Duodenal mucosa (tissue), 2 donors: ENCODE data around the gene LRFN4.
A peak's percentile ranks its signal among the peaks of the same experiment; 100 is the strongest.

Experiments used
- H3K27ac ChIP-seq: one replicate; pipeline ENCODE4 v1.7.0; 2013; ENCODE audit warnings: low read depth, low read length
- H3K27me3 ChIP-seq, 2 donors: one replicate each; pipeline ENCODE4 v1.7.0; 2013; ENCODE audit warnings: low read length in 2 of 2, control low read depth in 1 of 2; ENCODE audit not compliant: insufficient read depth in 2 of 2, control insufficient read depth in 1 of 2
- H3K36me3 ChIP-seq, 2 donors: one replicate each; pipeline ENCODE4 v1.7.0; 2013; ENCODE audit warnings: low read length in 2 of 2, control low read depth in 1 of 2; ENCODE audit not compliant: insufficient read depth in 2 of 2, control insufficient read depth in 1 of 2
- H3K4me1 ChIP-seq, 2 donors: one replicate each; pipeline ENCODE4 v1.7.0; 2013; ENCODE audit warnings: low read length in 2 of 2, control low read depth in 1 of 2; ENCODE audit not compliant: insufficient read depth in 2 of 2, control insufficient read depth in 1 of 2
- H3K4me3 ChIP-seq, 2 donors: one replicate each; pipeline ENCODE4 v1.7.0; 2013; ENCODE audit warnings: low read length in 2 of 2, low read depth in 1 of 2
- H3K9ac ChIP-seq, 2 donors: one replicate each; pipeline ENCODE4 v1.7.0; 2013; ENCODE audit warnings: low read length in 2 of 2, low read depth in 1 of 2
- H3K9me3 ChIP-seq, 2 donors: one replicate each; pipeline ENCODE4 v1.7.0; 2013; ENCODE audit warnings: low read length in 2 of 2, control low read depth in 1 of 2; ENCODE audit not compliant: control insufficient read depth in 1 of 2

The LRFN4 gene

GRCh38 chr11:66858186-66858938 lies 1.5 kb downstream of the LRFN4 start:
- no peaks in the 10 kb centered on the region for H3K27me3 ChIP-seq
- no peaks in the 10 kb centered on the region for H3K36me3 ChIP-seq
- H3K9me3 ChIP-seq = no peaks in the 10 kb centered on the region
- H3K9ac ChIP-seq = no peak overlapping the region
- H3K4me3 ChIP-seq = no peak overlapping the region
- peaks cover 5 to 9% of the 10 kb centered on the region in 2 donors for H3K4me1 ChIP-seq
- no peak overlapping the region for H3K27ac ChIP-seq

DNA sequence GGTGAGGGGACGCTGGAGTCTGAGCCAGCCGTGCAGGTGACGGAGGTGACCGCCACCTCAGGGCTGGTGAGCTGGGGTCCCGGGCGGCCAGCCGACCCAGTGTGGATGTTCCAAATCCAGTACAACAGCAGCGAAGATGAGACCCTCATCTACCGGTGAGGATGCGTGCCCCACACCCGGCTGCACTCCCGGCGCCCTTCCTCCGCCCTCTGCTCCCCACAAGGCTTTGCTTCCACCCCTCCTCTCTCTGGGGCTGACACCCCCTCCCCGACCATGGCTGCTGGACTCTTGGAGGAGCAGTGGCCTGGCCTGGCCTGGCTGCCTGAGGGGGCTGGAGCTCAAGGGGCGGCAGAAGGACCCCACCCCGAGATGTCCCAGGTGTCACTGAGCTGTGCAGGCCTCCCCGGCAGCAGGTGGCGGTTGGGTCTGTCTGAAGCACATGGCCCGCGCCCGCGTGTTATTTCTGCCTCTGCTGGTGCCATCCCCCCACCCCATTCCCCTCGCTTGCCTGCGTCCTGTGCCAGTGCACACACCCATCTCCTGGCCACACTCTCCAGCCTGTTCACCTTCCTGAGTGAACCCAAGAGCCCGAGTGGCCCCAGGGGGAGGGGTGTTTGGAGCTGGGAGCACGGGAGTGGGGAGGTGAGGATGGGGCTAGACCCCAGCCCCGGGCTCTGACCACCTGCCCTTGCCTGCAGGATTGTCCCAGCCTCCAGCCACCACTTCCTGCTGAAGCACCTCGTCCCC lies 2.2 kb downstream of the LRFN4 start:
- no peak overlapping the region for H3K9ac ChIP-seq
- H3K4me3 ChIP-seq = no peak overlapping the region
- H3K27me3 ChIP-seq = no peaks in the 10 kb centered on the region
- peaks cover 8 to 15% of the 10 kb centered on the region in 2 donors for H3K4me1 ChIP-seq
- H3K9me3 ChIP-seq = no peaks in the 10 kb centered on the region
- no peak overlapping the region for H3K27ac ChIP-seq
- no peaks in the 10 kb centered on the region for H3K36me3 ChIP-seq

- Histone ChIP-seq H3K9ac (no peak overlapping the region), H3K27ac (no peak overlapping the region), H3K4me3 (no peak overlapping the region), H3K4me1 (peaks cover 16 to 22% of the 10 kb centered on the region in 2 donors), H3K9me3 (no peaks in the 10 kb centered on the region), H3K36me3 (no peaks in the 10 kb centered on the region), H3K27me3 (no peaks in the 10 kb centered on the region)
Measured at GRCh38 chr11:66859686-66860448, 3.0 kb downstream of the LRFN4 start.

- Histone ChIP-seq H3K9ac (no peak overlapping the region), H3K9me3 (no peaks in the 10 kb centered on the region), H3K27me3 (no peaks in the 10 kb centered on the region), H3K4me3 (no peak overlapping the region), H3K36me3 (no peaks in the 10 kb centered on the region), H3K4me1 (peaks cover 21 to 24% of the 10 kb centered on the region in 2 donors), H3K27ac (no peak overlapping the region)
Measured at GRCh38 chr11:66860449-66860831, 3.6 kb downstream of the LRFN4 start.

DNA sequence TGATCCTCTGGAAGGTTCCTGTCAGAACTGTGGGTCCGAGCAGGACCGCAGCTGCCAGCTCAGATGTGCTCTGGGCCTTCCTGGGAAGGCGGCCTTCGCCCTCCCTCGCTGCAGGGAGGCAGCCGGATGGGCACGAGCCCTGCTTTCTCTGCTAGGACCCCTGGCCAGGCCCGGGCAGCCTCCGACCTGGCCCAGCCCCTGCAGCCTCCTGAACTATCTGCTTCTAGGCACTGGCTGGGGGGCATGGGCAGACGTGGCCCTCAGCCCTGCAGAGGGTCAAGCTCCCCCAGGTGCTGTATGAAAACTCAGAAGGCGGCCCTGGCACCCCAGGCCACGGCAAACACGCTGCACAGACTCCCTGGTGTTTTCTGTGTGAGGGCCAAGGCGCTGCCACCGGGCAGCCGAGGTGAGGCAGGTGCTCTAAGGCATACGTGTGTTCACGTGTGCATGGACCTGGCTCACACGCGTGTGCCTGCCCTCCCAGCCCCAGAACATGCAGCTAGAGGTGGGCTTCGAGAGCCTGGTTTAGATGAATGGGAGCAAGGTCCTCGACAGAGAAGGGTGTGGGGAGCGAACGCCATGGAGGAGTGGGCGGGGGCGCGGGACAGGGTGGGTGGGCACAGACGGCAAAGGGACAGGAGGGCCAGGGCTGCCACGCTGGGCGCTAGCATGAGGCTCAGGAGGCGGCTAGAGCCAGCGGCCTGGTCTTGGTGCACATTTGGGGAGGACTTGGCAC lies 4.3 kb downstream of the LRFN4 start:
- peaks cover 16 to 19% of the 10 kb centered on the region in 2 donors for H3K4me1 ChIP-seq
- H3K27me3 ChIP-seq = no peaks in the 10 kb centered on the region

GRCh38 chr11:66861774-66862558 lies 5.1 kb downstream of the LRFN4 start:
- Histone ChIP-seq H3K4me3 (no peak overlapping the region), H3K9me3 (no peaks in the 10 kb centered on the region), H3K4me1 (peaks cover 16 to 19% of the 10 kb centered on the region in 2 donors), H3K36me3 (no peaks in the 10 kb centered on the region), H3K27me3 (no peaks in the 10 kb centered on the region), H3K27ac (no peak overlapping the region), H3K9ac (no peak overlapping the region)

More for the DNA sequence above, 4.3 kb downstream of the LRFN4 start:
- Histone ChIP-seq H3K9me3 (no peaks in the 10 kb centered on the region), H3K27ac (no peak overlapping the region), H3K9ac (no peak overlapping the region), H3K36me3 (no peaks in the 10 kb centered on the region), H3K4me3 (no peak overlapping the region)

- no peak overlapping the region for H3K4me3 ChIP-seq
- H3K36me3 ChIP-seq = no peaks in the 10 kb centered on the region
- no peaks in the 10 kb centered on the region for H3K9me3 ChIP-seq
- H3K27me3 ChIP-seq = no peaks in the 10 kb centered on the region
- H3K27ac ChIP-seq = no peak overlapping the region
- no peak overlapping the region for H3K9ac ChIP-seq
- peaks cover 16 to 19% of the 10 kb centered on the region in 2 donors for H3K4me1 ChIP-seq
Measured at GRCh38 chr11:66862559-66863037, 5.7 kb downstream of the LRFN4 start.

DNA sequence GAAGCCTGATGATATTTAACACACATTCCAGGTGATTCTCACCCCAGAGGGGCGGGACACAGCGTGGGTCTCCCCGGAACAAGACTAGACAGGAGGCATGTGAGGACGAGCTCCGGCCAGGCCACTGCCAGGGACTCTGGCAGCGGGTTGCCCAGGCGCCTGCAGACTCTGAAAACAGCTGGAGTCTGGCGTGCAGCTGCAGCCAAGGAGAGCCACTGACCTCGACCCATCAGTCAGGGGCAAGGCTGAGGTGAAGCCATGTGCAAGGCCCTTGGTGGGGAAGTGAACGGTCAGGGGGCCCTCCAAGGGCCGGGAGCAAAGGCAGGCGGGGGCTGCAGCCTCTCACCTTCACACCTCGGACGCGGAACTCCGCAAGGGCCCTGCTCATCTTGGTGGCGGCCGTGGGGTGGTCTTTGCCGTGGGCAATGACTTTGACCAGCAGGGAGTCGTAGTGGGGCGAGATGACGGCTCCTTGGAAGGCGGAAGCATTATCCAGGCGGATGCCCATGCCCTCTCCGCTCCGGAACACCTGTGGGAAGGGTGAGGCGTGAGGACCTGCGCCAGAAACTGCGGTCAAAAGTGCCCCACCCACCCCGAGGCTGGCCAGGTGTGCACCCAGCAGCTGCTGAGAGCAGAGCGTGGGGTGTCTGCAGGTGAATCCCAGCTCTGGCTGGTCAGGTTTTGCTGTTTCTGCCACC lies 6.7 kb downstream of the LRFN4 start:
- Histone ChIP-seq H3K27me3 (no peaks in the 10 kb centered on the region), H3K36me3 (no peaks in the 10 kb centered on the region), H3K4me3 (no peak overlapping the region), H3K4me1 (peaks cover 17 to 19% of the 10 kb centered on the region in 2 donors), H3K27ac (no peak overlapping the region), H3K9me3 (no peaks in the 10 kb centered on the region), H3K9ac (peak overlapping the region in 1 of 2 donors; percentile 25)
